PC-9 (cell line): Measurements from ENCODE around the gene GSK3B. TPM values are rescaled to one million over a fixed set of nuclear protein-coding genes. Genes with fewer than 3 reads are reported as not detected.

Source experiments
- BruUV-seq: library from RNA; stranded (reverse); fragments of 400-500 nt; replicated peaks from 2 replicates; lab custom pipeline; 2021; lab: Mats Ljungman, UMichigan
- CTCF ChIA-PET: fragments of 300-600 bp; sonication (Branson Sonifier 250); formaldehyde crosslinking; loops from one replicate; lab custom pipeline; 2022; ENCODE audit warnings: antibody characterized with exemption; lab: Charles Lee
- POLR2A ChIA-PET: fragments of 300-600 bp; sonication (Branson Sonifier 250); formaldehyde crosslinking; loops from one replicate; lab custom pipeline; 2022; ENCODE audit warnings: antibody characterized with exemption; ENCODE audit not compliant: unreplicated experiment; lab: Charles Lee
- DNase-seq, 2 experiments: peaks; one replicate each; pipeline versions ENCODE4 v3.0.0 to v3.0.0-alpha.2; 2015 to 2022; ENCODE audit warnings: mixed read lengths in 1 of 2
- H2AFZ ChIP-seq: fragments of 200-600 bp; sonication (generic); 2 replicates; pipeline ENCODE4 v1.8.1; 2017; ENCODE audit warnings: antibody characterized with exemption
- H3F3A ChIP-seq: fragments of 200-600 bp; sonication (generic); 2 replicates; pipeline ENCODE4 v1.8.1; 2017; ENCODE audit warnings: antibody characterized with exemption, mild to moderate bottlenecking, low read depth; ENCODE audit not compliant: insufficient read depth
- H3K27ac ChIP-seq: fragments of 200-600 bp; sonication (generic); 2 replicates; pipeline ENCODE4 v1.6.1; 2016; ENCODE audit warnings: mixed run types
- H3K27me3 ChIP-seq: fragments of 200-600 bp; sonication (generic); 2 replicates; pipeline ENCODE4 v1.6.1; 2016; ENCODE audit warnings: low read depth, mixed run types; ENCODE audit not compliant: insufficient read depth
- H3K36me3 ChIP-seq: fragments of 200-600 bp; sonication (generic); 2 replicates; pipeline ENCODE4 v1.6.1; 2016; ENCODE audit warnings: low read depth, mixed run types
- H3K4me1 ChIP-seq: fragments of 200-600 bp; sonication (generic); replicated peaks from 2 replicates; pipeline ENCODE4 v1.6.1; 2016; ENCODE audit warnings: mixed run types; ENCODE audit not compliant: insufficient read depth
- H3K4me2 ChIP-seq: fragments of 200-600 bp; sonication (generic); 2 replicates; pipeline ENCODE4 v1.6.1; 2017; ENCODE audit warnings: mixed run types
- H3K4me3 ChIP-seq: fragments of 200-600 bp; sonication (generic); 2 replicates; pipeline ENCODE4 v1.6.1; 2016; ENCODE audit warnings: mixed run types
- H3K79me2 ChIP-seq: fragments of 200-600 bp; sonication (generic); 2 replicates; pipeline ENCODE4 v1.6.1; 2017; ENCODE audit warnings: low read depth, mixed run types
- H3K9me2 ChIP-seq: fragments of 200-600 bp; sonication (generic); 2 replicates; pipeline ENCODE4 v1.8.1; 2017; ENCODE audit warnings: mild to moderate bottlenecking; ENCODE audit not compliant: insufficient read depth
- H3K9me3 ChIP-seq: fragments of 200-600 bp; sonication (generic); 2 replicates; pipeline ENCODE4 v1.8.1; 2016; ENCODE audit warnings: low read depth; ENCODE audit not compliant: insufficient read depth
- H4K20me1 ChIP-seq: fragments of 200-600 bp; sonication (generic); 2 replicates; pipeline ENCODE4 v1.8.1; 2017; ENCODE audit not compliant: insufficient read depth
- EZH2 ChIP-seq: fragments of 200-600 bp; sonication (generic); IDR thresholded peaks from 2 replicates; pipeline ENCODE4 v1.8.0; 2017; ENCODE audit warnings: antibody characterized with exemption, low read depth
- intact Hi-C: fragments of 100-400 bp; cut with micrococcal nuclease; formaldehyde crosslinking; loops from one replicate; pipeline ENCODE4 v1.10.0; 2022; ENCODE audit not compliant: unreplicated experiment
- total RNA-seq: library from RNA; stranded (reverse); gene quantifications from 2 replicates; pipeline ENCODE4 v1.2.3, GENCODE V29; 2021
- TF ChIP-seq, protein P1 (sequence below): fragments of 200-600 bp; sonication (generic); conservative IDR thresholded peaks from 2 replicates; pipeline ENCODE4 v1.6.1; 2017; ENCODE audit warnings: mixed run types, antibody characterized with exemption, mild to moderate bottlenecking, moderate library complexity

The GSK3B gene
- total RNA-seq, 1 experiment from 2014 or later = 62.0 TPM

GRCh38 chr3:119937229-119937628 is 157.0 kb downstream of the GSK3B start:
- H3K9me3 ChIP-seq = no peaks in the 10 kb centered on the region
- H3K4me1 ChIP-seq = no peaks in the 10 kb centered on the region
- H3K36me3 ChIP-seq = no peaks in the 10 kb centered on the region
- intact Hi-C loops = no loop called here
- DNase-seq = no peak
- peaks cover 46% of the 10 kb centered on the region for H4K20me1 ChIP-seq
- ChIA-PET CTCF (no interaction called here), POLR2A (interaction anchor here (0.5 kb wide), 1 partner anchor 158 kb away, joined by 4 read pairs; no protein-coding TSS in a partner anchor)
- H2AFZ ChIP-seq = no peak overlapping the region
- H3F3A ChIP-seq = peaks cover 9% of the 10 kb centered on the region; the same call in 1 of the 2 replicates
- no peak overlapping the region for H3K4me2 ChIP-seq
- TF ChIP-seq, protein P1, sequence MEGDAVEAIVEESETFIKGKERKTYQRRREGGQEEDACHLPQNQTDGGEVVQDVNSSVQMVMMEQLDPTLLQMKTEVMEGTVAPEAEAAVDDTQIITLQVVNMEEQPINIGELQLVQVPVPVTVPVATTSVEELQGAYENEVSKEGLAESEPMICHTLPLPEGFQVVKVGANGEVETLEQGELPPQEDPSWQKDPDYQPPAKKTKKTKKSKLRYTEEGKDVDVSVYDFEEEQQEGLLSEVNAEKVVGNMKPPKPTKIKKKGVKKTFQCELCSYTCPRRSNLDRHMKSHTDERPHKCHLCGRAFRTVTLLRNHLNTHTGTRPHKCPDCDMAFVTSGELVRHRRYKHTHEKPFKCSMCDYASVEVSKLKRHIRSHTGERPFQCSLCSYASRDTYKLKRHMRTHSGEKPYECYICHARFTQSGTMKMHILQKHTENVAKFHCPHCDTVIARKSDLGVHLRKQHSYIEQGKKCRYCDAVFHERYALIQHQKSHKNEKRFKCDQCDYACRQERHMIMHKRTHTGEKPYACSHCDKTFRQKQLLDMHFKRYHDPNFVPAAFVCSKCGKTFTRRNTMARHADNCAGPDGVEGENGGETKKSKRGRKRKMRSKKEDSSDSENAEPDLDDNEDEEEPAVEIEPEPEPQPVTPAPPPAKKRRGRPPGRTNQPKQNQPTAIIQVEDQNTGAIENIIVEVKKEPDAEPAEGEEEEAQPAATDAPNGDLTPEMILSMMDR = no peak
- TF ChIP-seq EZH2 = no peak
- BruUV-seq = no TSS peak
- H3K79me2 ChIP-seq = peaks cover 58% of the 10 kb centered on the region
- H3K27me3 ChIP-seq = no peaks in the 10 kb centered on the region
- H3K4me3 ChIP-seq = no peak overlapping the region
- no peaks in the 10 kb centered on the region for H3K9me2 ChIP-seq
- H3K27ac ChIP-seq = no peak overlapping the region

DNA sequence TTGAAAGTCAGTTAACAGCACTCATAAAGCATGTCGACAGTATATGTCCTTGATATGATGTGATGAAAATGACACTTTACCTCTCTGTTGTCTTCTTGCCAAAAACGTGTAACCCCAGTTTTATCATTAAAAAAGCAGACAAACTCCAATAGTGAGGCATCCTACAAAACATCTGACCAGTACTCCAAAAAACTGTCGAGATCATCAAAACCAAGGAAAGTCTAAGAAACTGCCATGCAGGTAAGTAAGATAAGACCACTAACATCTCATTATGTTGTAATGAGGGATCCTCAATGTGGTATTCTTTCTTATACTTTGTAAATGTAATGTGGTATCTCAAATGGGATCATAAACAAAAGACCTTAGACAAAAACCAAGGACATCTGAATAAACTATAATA is 160.0 kb downstream of the GSK3B start:
- Histone ChIP-seq H3K9me3 (no peaks in the 10 kb centered on the region), H3K27me3 (no peaks in the 10 kb centered on the region), H3K36me3 (no peaks in the 10 kb centered on the region), H3K4me2 (no peak overlapping the region), H3K9me2 (no peaks in the 10 kb centered on the region), H3F3A (peaks cover 9% of the 10 kb centered on the region; the same call in 1 of the 2 replicates), H3K79me2 (peaks cover 74% of the 10 kb centered on the region), H3K4me1 (no peaks in the 10 kb centered on the region), H3K4me3 (no peak overlapping the region), H2AFZ (no peak overlapping the region), H4K20me1 (peaks cover 49% of the 10 kb centered on the region), H3K27ac (no peak overlapping the region)
- no peak for DNase-seq
- CTCF ChIA-PET = no interaction called here
- TF ChIP-seq, protein P1 = no peak
- TF ChIP-seq EZH2 = no peak
- no TSS peak for BruUV-seq
- POLR2A ChIA-PET = interaction anchor here (0.6 kb wide), 1 partner anchor 12 kb away, joined by 7 read pairs; no protein-coding TSS in a partner anchor
- intact Hi-C loops = no loop called here

DNA sequence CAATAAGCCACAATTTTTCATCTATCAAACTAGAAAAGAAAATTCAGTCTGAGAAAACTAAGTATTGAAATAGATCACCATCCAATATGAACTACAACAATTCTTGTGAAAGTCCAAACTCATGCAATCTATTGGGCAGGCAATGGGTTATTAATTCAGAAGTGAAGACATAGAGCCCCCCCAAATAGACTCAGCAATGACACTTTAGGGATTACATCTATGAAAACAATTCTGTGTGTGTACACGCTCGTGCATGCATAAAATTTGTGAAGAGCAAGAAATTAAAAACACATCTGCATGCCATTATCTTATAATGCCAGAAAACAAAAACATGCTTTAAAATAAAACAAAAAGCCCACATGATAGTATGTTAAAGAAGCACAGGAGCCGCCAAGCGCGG is 161.0 kb downstream of the GSK3B start:
- no peaks in the 10 kb centered on the region for H3K36me3 ChIP-seq
- H3K27ac ChIP-seq = no peak overlapping the region
- POLR2A ChIA-PET = no interaction called here
- CTCF ChIA-PET = no interaction called here
- H3K4me2 ChIP-seq = no peak overlapping the region
- no peaks in the 10 kb centered on the region for H3K27me3 ChIP-seq
- BruUV-seq = no TSS peak
- H3F3A ChIP-seq = peaks cover 9% of the 10 kb centered on the region; the same call in 1 of the 2 replicates
- intact Hi-C loops = no loop called here
- no peaks in the 10 kb centered on the region for H3K9me3 ChIP-seq
- no peak for DNase-seq
- H3K4me1 ChIP-seq = no peaks in the 10 kb centered on the region
- no peak overlapping the region for H3K4me3 ChIP-seq
- no peaks in the 10 kb centered on the region for H3K9me2 ChIP-seq
- peaks cover 77% of the 10 kb centered on the region for H3K79me2 ChIP-seq
- no peak overlapping the region for H2AFZ ChIP-seq
- TF ChIP-seq, protein P1 = no peak
- no peak for TF ChIP-seq EZH2
- H4K20me1 ChIP-seq = peaks cover 48% of the 10 kb centered on the region
